ENCODE results near the gene ACER1.

GRCh38 chr19:6373813-6374108 is 40.3 kb upstream of the ACER1 start:
- TF ChIP-seq CTCF (IDR thresholded peaks at IDR 0.05), result no peak
- TF ChIP-seq POLR2A (IDR thresholded peaks at IDR 0.05), result no peak

Measured in ovary (tissue), 3 donors.